ENCODE results near the gene WWC2.
"Not testable (repeated sequence)": the region's sequence is repeated elsewhere in the genome, so short reads cannot be mapped to it uniquely, and the experiment has no call there.

WWC2 gene

GRCh38 chr4:183100827-183101226, 1.8 kb downstream of the WWC2 start:
- no peak for DNase-seq

- peak; percentile 14 for DNase-seq
These were observed 3.0 kb downstream of the WWC2 start for GRCh38 chr4:183101956-183102480.

- DNase-seq: no peak
These were observed 6.0 kb downstream of the WWC2 start for GRCh38 chr4:183105092-183105491.

- DNase-seq: peak; percentile 30
These were observed 7.8 kb downstream of the WWC2 start for GRCh38 chr4:183106839-183107238.

- DNase-seq: peak; percentile 35
These were observed 8.9 kb downstream of the WWC2 start for GRCh38 chr4:183107891-183108459.

GRCh38 chr4:183110244-183110643, 11.2 kb downstream of the WWC2 start:
- DNase-seq: no peak

GRCh38 chr4:183111452-183111885, 12.4 kb downstream of the WWC2 start:
- no peak for DNase-seq

GRCh38 chr4:183118141-183118540, 19.1 kb downstream of the WWC2 start:
- peak; percentile 9 for DNase-seq

- DNase-seq: peak; percentile 96
These were observed 19.5 kb downstream of the WWC2 start for GRCh38 chr4:183118585-183118984.

GRCh38 chr4:183121660-183122059, 22.6 kb downstream of the WWC2 start:
- not testable (repeated sequence) for DNase-seq

GRCh38 chr4:183124228-183124627, 25.2 kb downstream of the WWC2 start:
- DNase-seq: no peak

- no peak for DNase-seq
These were observed 25.8 kb downstream of the WWC2 start for GRCh38 chr4:183124865-183125264.

- no peak for DNase-seq
These were observed 30.1 kb downstream of the WWC2 start for GRCh38 chr4:183129125-183129524.

- no peak for DNase-seq
These were observed 30.6 kb downstream of the WWC2 start for GRCh38 chr4:183129675-183130074.

GRCh38 chr4:183130328-183131155, 31.5 kb downstream of the WWC2 start:
- peak; percentile 41 for DNase-seq

GRCh38 chr4:183132081-183132480, 33.0 kb downstream of the WWC2 start:
- no peak for DNase-seq

- DNase-seq: no peak
These were observed 33.8 kb downstream of the WWC2 start for GRCh38 chr4:183132865-183133264.

- peak; percentile 47 for DNase-seq
These were observed 37.8 kb downstream of the WWC2 start for GRCh38 chr4:183136855-183137254.

- no peak for DNase-seq
These were observed 40.1 kb downstream of the WWC2 start for GRCh38 chr4:183139058-183139750.

GRCh38 chr4:183139972-183140570, 41.0 kb downstream of the WWC2 start:
- peak; percentile 12 for DNase-seq

- peak; percentile 85 for DNase-seq
These were observed 41.9 kb downstream of the WWC2 start for GRCh38 chr4:183140911-183141320.

- DNase-seq: no peak
These were observed 42.9 kb downstream of the WWC2 start for GRCh38 chr4:183141997-183142396.

All from EL (cell line).